ENCODE results near the gene C3orf52. TPM values are rescaled to one million over a fixed set of nuclear protein-coding genes. Genes with fewer than 3 reads are reported as not detected.
A peak's percentile ranks its signal among the peaks of the same experiment; 100 is the strongest.

The C3orf52 gene
- total and polyA plus RNA-seq, 5 experiments from 2014 or later = 0.54 to 0.96 (median 0.94) TPM

DNA sequence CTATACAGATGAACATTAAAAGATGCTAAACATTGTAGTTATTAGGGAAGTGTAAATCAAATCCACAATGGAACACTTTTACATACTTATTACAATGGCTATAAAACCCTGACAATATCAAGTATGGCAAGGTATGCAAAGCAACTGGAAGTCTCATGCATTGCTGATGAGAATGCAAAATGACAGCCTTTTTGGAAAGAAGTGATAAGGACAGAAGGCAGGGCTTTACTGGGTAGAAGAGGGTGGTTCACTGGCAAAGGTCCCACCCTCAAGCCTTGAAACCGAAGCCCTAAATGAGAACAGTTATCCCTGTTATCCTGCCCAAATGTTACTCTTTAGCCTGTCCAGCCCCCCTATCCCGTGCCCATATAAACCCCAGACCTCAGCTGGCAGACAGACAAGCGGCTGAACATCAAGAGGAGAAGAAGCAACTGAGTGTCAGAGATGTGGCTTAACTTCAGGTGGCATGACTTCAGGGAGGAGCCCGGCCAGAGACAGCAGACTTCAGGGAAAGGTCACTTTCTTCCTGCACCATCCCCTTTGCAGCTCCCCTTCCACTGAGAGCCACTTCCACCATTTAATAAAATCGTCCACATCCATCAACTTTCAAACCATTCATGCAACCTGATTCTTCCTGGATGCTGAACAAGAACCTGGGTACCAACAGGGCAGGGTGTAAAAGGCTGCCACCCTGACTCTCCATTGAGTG lies 47.6 kb downstream of the C3orf52 start:
- DNase-seq (no peak), ATAC-seq (no peak)
- no peaks in the 10 kb centered on the region for H3K27me3 Mint-ChIP-seq
- POLR2A ChIA-PET = interaction anchor here (0.6 to 1.4 kb wide), 3 partner anchors 23 to 386 kb away, joined by 3 to 7 read pairs (median 3); no protein-coding TSS in a partner anchor
- peak overlapping the region; percentile 93 to 99 (median 98) for H3K27ac Mint-ChIP-seq
- H3K36me3 Mint-ChIP-seq = peaks cover 0 to 5% (median 0%) of the 10 kb centered on the region in 3 donors
- peaks cover 42 to 90% (median 87%) of the 10 kb centered on the region in 4 donors for H3K4me1 Mint-ChIP-seq
- H3K4me3 Mint-ChIP-seq = peak overlapping the region; percentile 89 to 100 (median 95)
- no peaks in the 10 kb centered on the region for H3K9me3 Mint-ChIP-seq

- POLR2A ChIA-PET = interaction anchor here (0.6 kb wide), 1 partner anchor 385 kb away, joined by 3 read pairs; no protein-coding TSS in a partner anchor
- DNase-seq (peak in 3 of 10 donors; percentile 14 to 49 (median 42)), ATAC-seq (peak; percentile 10 to 28)
- H3K4me3 Mint-ChIP-seq = peak overlapping the region; percentile 12 to 100 (median 62)
- H3K27ac Mint-ChIP-seq = peak overlapping the region; percentile 93 to 99 (median 98)
- no peaks in the 10 kb centered on the region for H3K9me3 Mint-ChIP-seq
- peaks cover 35 to 83% (median 81%) of the 10 kb centered on the region in 4 donors for H3K4me1 Mint-ChIP-seq
- H3K36me3 Mint-ChIP-seq = peaks cover 0 to 5% (median 0%) of the 10 kb centered on the region in 3 donors
- no peaks in the 10 kb centered on the region for H3K27me3 Mint-ChIP-seq
Measured at GRCh38 chr3:112134335-112135124, 48.3 kb downstream of the C3orf52 start.

DNA sequence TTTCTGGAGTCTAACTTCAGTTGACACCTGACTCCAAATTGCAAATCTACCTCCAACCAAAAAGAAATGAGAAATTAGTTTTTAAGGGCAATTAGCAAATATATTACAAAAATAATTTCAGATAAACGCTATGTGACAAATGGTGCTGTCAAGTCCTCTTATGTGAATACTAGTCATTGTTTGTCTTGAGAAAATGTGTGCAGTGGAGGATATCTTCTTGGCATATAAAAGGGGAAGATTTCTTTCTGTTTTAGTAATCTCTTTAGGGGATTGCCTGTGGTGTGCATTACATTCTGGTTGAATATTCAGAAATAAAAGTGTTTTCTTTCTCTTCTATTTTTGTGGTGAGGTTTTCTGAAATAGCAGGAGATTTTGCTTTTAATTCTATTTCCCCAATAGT lies 49.9 kb downstream of the C3orf52 start:
- Mint-ChIP-seq H3K9me3 (no peaks in the 10 kb centered on the region), H3K27me3 (no peaks in the 10 kb centered on the region), H3K27ac (peak overlapping the region in 9 of 10 donors; percentile 25 to 99 (median 74)), H3K4me1 (peaks cover 23 to 69% (median 66%) of the 10 kb centered on the region in 4 donors), H3K36me3 (no peaks in the 10 kb centered on the region), H3K4me3 (peak overlapping the region in 1 of 10 donors; percentile 28)
- DNase-seq (no peak), ATAC-seq (no peak)
- POLR2A ChIA-PET = no interaction called here

GRCh38 chr3:112136959-112137693 lies 50.9 kb downstream of the C3orf52 start:
- no peak overlapping the region for H3K4me3 Mint-ChIP-seq
- H3K36me3 Mint-ChIP-seq = no peaks in the 10 kb centered on the region
- no peak for ATAC-seq
- POLR2A ChIA-PET = interaction anchor here (0.6 kb wide), 1 partner anchor 22 kb away, joined by 3 read pairs; no protein-coding TSS in a partner anchor
- H3K27me3 Mint-ChIP-seq = no peaks in the 10 kb centered on the region
- H3K27ac Mint-ChIP-seq = peak overlapping the region; percentile 11 to 98 (median 52)
- DNase-seq = peak in 8 of 10 donors; percentile 13 to 66 (median 38)
- H3K4me1 Mint-ChIP-seq = peaks cover 21 to 63% (median 59%) of the 10 kb centered on the region in 4 donors
- no peaks in the 10 kb centered on the region for H3K9me3 Mint-ChIP-seq

DNA sequence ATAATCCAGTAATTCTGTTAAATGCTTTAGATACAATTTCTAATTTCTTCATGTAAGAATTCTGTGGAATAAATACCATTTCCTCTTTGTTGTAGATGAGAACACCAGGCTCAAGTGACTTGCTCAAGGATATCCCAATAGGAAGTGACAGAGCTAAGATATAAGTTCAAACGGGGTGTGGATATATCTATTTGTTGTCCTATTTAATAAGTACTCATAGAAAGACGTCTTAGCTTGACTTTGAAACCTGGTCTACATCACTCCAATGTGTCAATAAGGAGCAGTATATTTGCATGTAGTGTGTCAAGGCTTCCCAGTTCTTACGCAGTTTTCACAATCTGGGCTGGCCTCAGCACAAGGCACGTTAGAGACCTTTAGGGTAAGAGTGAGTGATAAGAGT lies 51.6 kb downstream of the C3orf52 start:
- Mint-ChIP-seq H3K36me3 (no peaks in the 10 kb centered on the region), H3K4me1 (peaks cover 18 to 56% (median 53%) of the 10 kb centered on the region in 4 donors), H3K27me3 (no peaks in the 10 kb centered on the region), H3K27ac (peak overlapping the region in 3 of 10 donors; percentile 15 to 98 (median 17)), H3K4me3 (no peak overlapping the region), H3K9me3 (no peaks in the 10 kb centered on the region)
- POLR2A ChIA-PET = no interaction called here
- ATAC-seq = no peak
- DNase-seq = no peak

GRCh38 chr3:112138219-112138969 lies 52.2 kb downstream of the C3orf52 start:
- POLR2A ChIA-PET = no interaction called here
- H3K4me1 Mint-ChIP-seq = peaks cover 14 to 53% (median 50%) of the 10 kb centered on the region in 4 donors
- H3K9me3 Mint-ChIP-seq = peaks cover 0 to under 1% (median 0%) of the 10 kb centered on the region in 9 donors
- DNase-seq = no peak
- H3K4me3 Mint-ChIP-seq = no peak overlapping the region
- ATAC-seq = no peak
- peak overlapping the region in 3 of 10 donors; percentile 6 to 17 (median 15) for H3K27ac Mint-ChIP-seq
- no peaks in the 10 kb centered on the region for H3K36me3 Mint-ChIP-seq
- H3K27me3 Mint-ChIP-seq = no peaks in the 10 kb centered on the region

GRCh38 chr3:112140584-112140983 lies 54.4 kb downstream of the C3orf52 start:
- POLR2A ChIA-PET = no interaction called here
- no peak for DNase-seq
- Mint-ChIP-seq H3K9me3 (peaks cover 0 to 18% (median 5%) of the 10 kb centered on the region in 9 donors), H3K4me3 (no peak overlapping the region), H3K4me1 (peaks cover 9 to 36% (median 32%) of the 10 kb centered on the region in 4 donors), H3K36me3 (peaks cover 0 to 8% (median 7%) of the 10 kb centered on the region in 3 donors), H3K27ac (no peak overlapping the region), H3K27me3 (no peaks in the 10 kb centered on the region)
- ATAC-seq = no peak

- POLR2A ChIA-PET = no interaction called here
- no peak for ATAC-seq
- Mint-ChIP-seq H3K4me3 (no peak overlapping the region), H3K36me3 (peaks cover 0 to 13% (median 8%) of the 10 kb centered on the region in 3 donors), H3K27ac (no peak overlapping the region), H3K9me3 (peaks cover 0 to 25% (median 8%) of the 10 kb centered on the region in 9 donors), H3K4me1 (peaks cover 9 to 29% (median 26%) of the 10 kb centered on the region in 4 donors), H3K27me3 (no peaks in the 10 kb centered on the region)
- DNase-seq = no peak
Measured at GRCh38 chr3:112141293-112141692, 55.1 kb downstream of the C3orf52 start.

GRCh38 chr3:112143251-112143650 lies 57.1 kb downstream of the C3orf52 start:
- Mint-ChIP-seq H3K27ac (peak overlapping the region in 4 of 10 donors; percentile 5 to 82 (median 46)), H3K9me3 (peaks cover 0 to 44% (median 23%) of the 10 kb centered on the region in 9 donors), H3K36me3 (peaks cover 0 to 33% (median 21%) of the 10 kb centered on the region in 3 donors), H3K4me1 (peaks cover 5 to 11% (median 8%) of the 10 kb centered on the region in 4 donors), H3K4me3 (peak overlapping the region in 9 of 10 donors; percentile 15 to 77 (median 60)), H3K27me3 (no peaks in the 10 kb centered on the region)
- DNase-seq = no peak
- no peak for ATAC-seq
- POLR2A ChIA-PET = no interaction called here

- H3K27ac Mint-ChIP-seq = peak overlapping the region in 7 of 10 donors; percentile 5 to 82 (median 52)
- H3K27me3 Mint-ChIP-seq = no peaks in the 10 kb centered on the region
- no peak for DNase-seq
- peak overlapping the region; percentile 15 to 77 (median 57) for H3K4me3 Mint-ChIP-seq
- peaks cover 0 to 33% (median 21%) of the 10 kb centered on the region in 3 donors for H3K36me3 Mint-ChIP-seq
- POLR2A ChIA-PET = no interaction called here
- peaks cover 5 to 11% (median 7%) of the 10 kb centered on the region in 4 donors for H3K4me1 Mint-ChIP-seq
- ATAC-seq = no peak
- H3K9me3 Mint-ChIP-seq = peaks cover 0 to 46% (median 23%) of the 10 kb centered on the region in 9 donors
Measured at GRCh38 chr3:112143689-112144088, 57.5 kb downstream of the C3orf52 start.

GRCh38 chr3:112149136-112149535 lies 62.9 kb downstream of the C3orf52 start:
- Mint-ChIP-seq H3K9me3 (peaks cover 0 to 49% (median 23%) of the 10 kb centered on the region in 9 donors), H3K4me1 (no peaks in the 10 kb centered on the region), H3K36me3 (peaks cover 0 to 33% (median 21%) of the 10 kb centered on the region in 3 donors), H3K27me3 (peaks cover 0 to 2% (median 0%) of the 10 kb centered on the region in 5 donors), H3K4me3 (no peak overlapping the region), H3K27ac (peak overlapping the region in 1 of 10 donors; percentile 36)
- ATAC-seq (no peak), DNase-seq (no peak)
- POLR2A ChIA-PET = no interaction called here
